ENCODE measurements around the gene PPP1R2. TPM values are rescaled to one million over a fixed set of nuclear protein-coding genes. Genes with fewer than 3 reads are reported as not detected.
"Not testable (repeated sequence)": the region's sequence is repeated elsewhere in the genome, so short reads cannot be mapped to it uniquely, and the experiment has no call there.

PPP1R2 gene
- total RNA-seq (10 to 100 TPM; 39.0 to 44.9 TPM), polyA plus RNA-seq (ENCODE audit: insufficient read length in 6 of 6) (10 to 100 TPM; 51.3 to 65.7 (median 58.1) TPM)
- long read RNA-seq, donor 1, transcript PPP1R2-205 (2 exons, 1,668 nt) = minor isoform, 8 of 23 reads
- long read RNA-seq, donor 1, transcript PPP1R2-206 (6 exons, 3,450 nt) = major isoform, 15 of 23 reads
- long read RNA-seq, donor 1, partial matches to known transcripts = 0 of 23 reads
- long read RNA-seq, donor 1, other reads (novel, unspliced or antisense) = 0 of 23 reads
- long read RNA-seq, donor 2, transcript PPP1R2-206 (6 exons, 3,450 nt) = major isoform, 17 of 26 reads
- long read RNA-seq, donor 2, transcript PPP1R2-204 (2 exons, 889 nt) = minor isoform, 5 of 26 reads
- long read RNA-seq, donor 2, partial matches to known transcripts = 0 of 26 reads
- long read RNA-seq, donor 2, other reads (novel, unspliced or antisense) = 0 of 26 reads
- long read RNA-seq, donor 3, transcript PPP1R2-206 (6 exons, 3,450 nt) = major isoform, 15 of 16 reads
- long read RNA-seq, donor 3, partial matches to known transcripts = 0 of 16 reads
- long read RNA-seq, donor 3, other reads (novel, unspliced or antisense) = 0 of 16 reads
- long read RNA-seq, donor 4, transcript PPP1R2-206 (6 exons, 3,450 nt) = major isoform, 25 of 35 reads
- long read RNA-seq, donor 4, partial matches to known transcripts = 6 of 35 reads
- long read RNA-seq, donor 4, other reads (novel, unspliced or antisense) = 2 of 35 reads
- long read RNA-seq, donor 5, transcript PPP1R2-206 (6 exons, 3,450 nt) = major isoform, 17 of 20 reads
- long read RNA-seq, donor 5, partial matches to known transcripts = 0 of 20 reads
- long read RNA-seq, donor 5, other reads (novel, unspliced or antisense) = 0 of 20 reads
- long read RNA-seq, donor 6, transcript PPP1R2-206 (6 exons, 3,450 nt) = major isoform, 17 of 20 reads
- long read RNA-seq, donor 6, partial matches to known transcripts = 0 of 20 reads
- long read RNA-seq, donor 6, other reads (novel, unspliced or antisense) = 0 of 20 reads
- long read RNA-seq, donor 7, transcript PPP1R2-206 (6 exons, 3,450 nt) = major isoform, 10 of 11 reads
- long read RNA-seq, donor 7, partial matches to known transcripts = 0 of 11 reads
- long read RNA-seq, donor 7, other reads (novel, unspliced or antisense) = 0 of 11 reads
- long read RNA-seq, donor 8, transcript PPP1R2-206 (6 exons, 3,450 nt) = major isoform, 14 of 19 reads
- long read RNA-seq, donor 8, partial matches to known transcripts = 0 of 19 reads
- long read RNA-seq, donor 8, other reads (novel, unspliced or antisense) = 0 of 19 reads
- long read RNA-seq, donor 9, partial matches to known transcripts = 0 of 1 reads
- long read RNA-seq, donor 9, other reads (novel, unspliced or antisense) = 0 of 1 reads
- long read RNA-seq, donor 10, transcript PPP1R2-206 (6 exons, 3,450 nt) = major isoform, 29 of 34 reads
- long read RNA-seq, donor 10, partial matches to known transcripts = 1 of 34 reads
- long read RNA-seq, donor 10, other reads (novel, unspliced or antisense) = 1 of 34 reads
- long read RNA-seq, donor 11, transcript PPP1R2-206 (6 exons, 3,450 nt) = major isoform, 24 of 36 reads
- long read RNA-seq, donor 11, transcript PPP1R2-205 (2 exons, 1,668 nt) = minor isoform, 5 of 36 reads
- long read RNA-seq, donor 11, partial matches to known transcripts = 5 of 36 reads
- long read RNA-seq, donor 11, other reads (novel, unspliced or antisense) = 0 of 36 reads
- long read RNA-seq, donor 12, transcript PPP1R2-206 (6 exons, 3,450 nt) = major isoform, 9 of 11 reads
- long read RNA-seq, donor 12, partial matches to known transcripts = 0 of 11 reads
- long read RNA-seq, donor 12, other reads (novel, unspliced or antisense) = 0 of 11 reads

DNA sequence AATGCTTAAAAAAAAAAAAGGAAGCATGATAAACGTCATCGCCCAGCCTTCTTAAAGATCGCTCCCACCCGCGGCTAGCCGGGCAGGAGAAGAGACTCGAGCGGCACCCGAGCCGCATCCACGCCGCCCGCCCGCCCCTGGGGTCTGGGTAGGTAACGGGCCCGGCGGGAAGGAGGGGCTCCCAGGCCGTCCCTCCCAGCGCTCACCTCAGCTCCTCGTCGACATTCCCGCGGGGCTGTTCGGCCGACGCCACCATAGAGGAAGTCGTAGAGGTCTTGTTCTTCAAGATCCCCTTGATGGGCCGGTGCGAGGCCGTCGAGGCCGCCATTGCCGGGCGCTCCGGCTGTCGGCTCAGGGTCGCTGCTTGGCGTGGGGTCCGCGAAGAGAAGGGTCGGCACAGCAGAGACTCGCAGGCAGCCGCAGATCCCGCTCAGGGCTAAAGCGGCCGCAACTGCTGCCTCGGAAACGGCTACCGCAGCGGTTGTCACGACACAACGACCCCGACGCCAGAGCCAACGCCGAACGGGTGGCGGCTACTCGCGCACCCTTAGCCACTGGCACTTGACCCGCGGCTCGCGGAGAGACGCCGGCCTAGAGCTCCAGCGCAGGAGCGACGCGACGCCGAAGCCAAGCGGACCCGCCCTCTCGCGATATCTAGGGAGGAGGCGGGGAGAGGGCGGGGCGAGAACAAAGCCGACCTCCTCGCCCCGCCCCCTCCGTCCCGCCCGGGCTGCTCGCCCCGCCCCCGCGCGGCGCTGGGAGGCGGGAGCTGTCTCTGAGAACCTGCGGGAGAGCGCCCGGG, at the start of gene PPP1R2:
PPP1R2 (minus strand) TSS at position 628 of the 802 bp plus-strand sequence; CDS start at position 328, 300 bp downstream.
- intact Hi-C loops (cut with DNase I) = no loop called here
- peaks cover 0 to 8% of the 10 kb centered on the region in 2 donors for H3K27me3 ChIP-seq
- ATAC-seq (peak; percentile 96), DNase-seq (peak; percentile 92 to 97 (median 96))
- TF ChIP-seq, protein P1, sequence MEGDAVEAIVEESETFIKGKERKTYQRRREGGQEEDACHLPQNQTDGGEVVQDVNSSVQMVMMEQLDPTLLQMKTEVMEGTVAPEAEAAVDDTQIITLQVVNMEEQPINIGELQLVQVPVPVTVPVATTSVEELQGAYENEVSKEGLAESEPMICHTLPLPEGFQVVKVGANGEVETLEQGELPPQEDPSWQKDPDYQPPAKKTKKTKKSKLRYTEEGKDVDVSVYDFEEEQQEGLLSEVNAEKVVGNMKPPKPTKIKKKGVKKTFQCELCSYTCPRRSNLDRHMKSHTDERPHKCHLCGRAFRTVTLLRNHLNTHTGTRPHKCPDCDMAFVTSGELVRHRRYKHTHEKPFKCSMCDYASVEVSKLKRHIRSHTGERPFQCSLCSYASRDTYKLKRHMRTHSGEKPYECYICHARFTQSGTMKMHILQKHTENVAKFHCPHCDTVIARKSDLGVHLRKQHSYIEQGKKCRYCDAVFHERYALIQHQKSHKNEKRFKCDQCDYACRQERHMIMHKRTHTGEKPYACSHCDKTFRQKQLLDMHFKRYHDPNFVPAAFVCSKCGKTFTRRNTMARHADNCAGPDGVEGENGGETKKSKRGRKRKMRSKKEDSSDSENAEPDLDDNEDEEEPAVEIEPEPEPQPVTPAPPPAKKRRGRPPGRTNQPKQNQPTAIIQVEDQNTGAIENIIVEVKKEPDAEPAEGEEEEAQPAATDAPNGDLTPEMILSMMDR (IDR thresholded peaks at IDR 0.05) = peak in 1 of 2 donors; percentile 13
- H3K27ac ChIP-seq = peak within 1 kb of the TSS; percentile 94 to 98
- H3K36me3 ChIP-seq = no peaks in the 10 kb centered on the region
- H3K4me3 ChIP-seq = peak within 1 kb of the TSS; percentile 87 to 92
- H3K9me3 ChIP-seq = no peaks in the 10 kb centered on the region
- peaks cover 5 to 70% of the 10 kb centered on the region in 2 donors for H3K4me1 ChIP-seq

DNA sequence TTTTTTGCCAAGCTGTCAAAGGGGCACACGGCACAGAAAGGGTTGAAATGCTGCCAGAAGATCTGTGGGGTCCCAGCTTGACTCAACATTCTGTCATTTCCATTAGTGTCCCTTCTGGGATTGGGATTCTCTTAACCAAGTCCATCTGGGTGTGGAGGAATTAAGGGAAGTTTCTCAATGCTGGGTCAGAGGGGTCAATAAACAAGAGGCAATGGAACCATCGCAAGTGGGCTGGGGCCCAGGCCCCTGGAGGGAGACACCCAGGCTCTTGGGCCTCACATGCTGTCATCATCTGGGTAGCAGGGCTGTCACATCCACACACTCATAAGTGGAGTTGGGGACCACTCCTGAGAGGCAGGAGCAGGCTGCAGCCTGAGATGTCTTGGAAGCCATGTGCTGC, 48.7 kb upstream of the PPP1R2 start:
- Histone ChIP-seq H3K27ac (no peak overlapping the region), H3K4me3 (no peak overlapping the region), H3K36me3 (no peaks in the 10 kb centered on the region), H3K4me1 (peaks cover 0 to 6% of the 10 kb centered on the region in 2 donors), H3K27me3 (peaks cover 0 to 7% of the 10 kb centered on the region in 2 donors), H3K9me3 (peaks cover 0 to 4% of the 10 kb centered on the region in 2 donors)
- ATAC-seq = no peak
- DNase-seq = no peak
- intact Hi-C loops (cut with DNase I) = no loop called here
- TF ChIP-seq, protein P1 (IDR thresholded peaks at IDR 0.05) = no peak

GRCh38 chr3:195591220-195591619, 48.1 kb upstream of the PPP1R2 start:
- H3K27me3 ChIP-seq = peaks cover 0 to 7% of the 10 kb centered on the region in 2 donors
- ATAC-seq (no peak), DNase-seq (no peak)
- peaks cover 0 to 6% of the 10 kb centered on the region in 2 donors for H3K4me1 ChIP-seq
- intact Hi-C loops (cut with DNase I) = no loop called here
- no peak overlapping the region for H3K4me3 ChIP-seq
- TF ChIP-seq, protein P1 (IDR thresholded peaks at IDR 0.05) = no peak
- no peaks in the 10 kb centered on the region for H3K36me3 ChIP-seq
- no peak overlapping the region for H3K27ac ChIP-seq
- peaks cover 0 to 4% of the 10 kb centered on the region in 2 donors for H3K9me3 ChIP-seq

- H3K4me1 ChIP-seq; H3K27ac ChIP-seq; H3K9me3 ChIP-seq; intact Hi-C loops (cut with DNase I); H3K4me3 ChIP-seq; ATAC-seq; DNase-seq; H3K36me3 ChIP-seq: not testable (repeated sequence)
- H3K27me3 ChIP-seq = peaks cover 0 to 14% of the 10 kb centered on the region in 2 donors
Measured at GRCh38 chr3:195590381-195590780, 47.3 kb upstream of the PPP1R2 start.

- H3K36me3 ChIP-seq; H3K9me3 ChIP-seq; DNase-seq; H3K4me3 ChIP-seq; ATAC-seq; H3K27ac ChIP-seq; H3K4me1 ChIP-seq; intact Hi-C loops (cut with DNase I): not testable (repeated sequence)
- H3K27me3 ChIP-seq = peaks cover 0 to 17% of the 10 kb centered on the region in 2 donors
Measured at GRCh38 chr3:195589796-195590195, 46.7 kb upstream of the PPP1R2 start.

Data from left lung (tissue), 14 donors.